NCI-H1092 (cell line): ENCODE results near the gene CTBP2.
"Not testable (repeated sequence)": the region's sequence is repeated elsewhere in the genome, so short reads cannot be mapped to it uniquely, and the experiment has no call there.

ENCODE experiments used
- DNase-seq: peaks from one replicate; lab custom pipeline; 2025; lab: John Stamatoyannopoulos, UW

CTBP2 gene

GRCh38 chr10:125064681-125065492 lies 95.5 kb downstream of the CTBP2 start:
- no peak for DNase-seq

GRCh38 chr10:125063256-125063925 lies 97.0 kb downstream of the CTBP2 start:
- no peak for DNase-seq

GRCh38 chr10:125062914-125063230 lies 97.5 kb downstream of the CTBP2 start:
- no peak for DNase-seq

GRCh38 chr10:125062227-125062913 lies 98.0 kb downstream of the CTBP2 start:
- no peak for DNase-seq

GRCh38 chr10:125061557-125062226 lies 98.7 kb downstream of the CTBP2 start:
- no peak for DNase-seq

GRCh38 chr10:125060826-125061556 lies 99.4 kb downstream of the CTBP2 start:
- DNase-seq: peak; percentile 33

GRCh38 chr10:125060482-125060825 lies 99.9 kb downstream of the CTBP2 start:
- no peak for DNase-seq

- DNase-seq: no peak
Measured at GRCh38 chr10:125060026-125060425, 100.3 kb downstream of the CTBP2 start.

GRCh38 chr10:125059348-125059747 lies 101.0 kb downstream of the CTBP2 start:
- not testable (repeated sequence) for DNase-seq

- DNase-seq: no peak
Measured at GRCh38 chr10:125057158-125058001, 103.0 kb downstream of the CTBP2 start.

- no peak for DNase-seq
Measured at GRCh38 chr10:125056161-125057132, 103.9 kb downstream of the CTBP2 start.

- no peak for DNase-seq
Measured at GRCh38 chr10:125055446-125055845, 104.9 kb downstream of the CTBP2 start.

- DNase-seq: no peak
Measured at GRCh38 chr10:125054669-125055268, 105.6 kb downstream of the CTBP2 start.

- no peak for DNase-seq
Measured at GRCh38 chr10:125054216-125054615, 106.1 kb downstream of the CTBP2 start.

- no peak for DNase-seq
Measured at GRCh38 chr10:125052146-125052545, 108.2 kb downstream of the CTBP2 start.

GRCh38 chr10:125050383-125050782 lies 110.0 kb downstream of the CTBP2 start:
- DNase-seq: no peak

GRCh38 chr10:125049216-125049881 lies 111.0 kb downstream of the CTBP2 start:
- DNase-seq: no peak

- DNase-seq: peak; percentile 61
Measured at GRCh38 chr10:125048094-125048864, 112.1 kb downstream of the CTBP2 start.
